Purkinje cell (primary cell): ENCODE results near the gene GZMM. TPM values are rescaled to one million over a fixed set of nuclear protein-coding genes. Genes with fewer than 3 reads are reported as not detected.

Experiments
- polyA plus RNA-seq: library from polyadenylated mRNA; unstranded; fragments of >200 nt; fragmentation: Nextera tagmentation; gene quantifications from 2 replicates; pipeline ENCODE4 v1.2.1, GENCODE V29; 2014

The GZMM gene
- not detected in 2 replicates for polyA plus RNA-seq

DNA sequence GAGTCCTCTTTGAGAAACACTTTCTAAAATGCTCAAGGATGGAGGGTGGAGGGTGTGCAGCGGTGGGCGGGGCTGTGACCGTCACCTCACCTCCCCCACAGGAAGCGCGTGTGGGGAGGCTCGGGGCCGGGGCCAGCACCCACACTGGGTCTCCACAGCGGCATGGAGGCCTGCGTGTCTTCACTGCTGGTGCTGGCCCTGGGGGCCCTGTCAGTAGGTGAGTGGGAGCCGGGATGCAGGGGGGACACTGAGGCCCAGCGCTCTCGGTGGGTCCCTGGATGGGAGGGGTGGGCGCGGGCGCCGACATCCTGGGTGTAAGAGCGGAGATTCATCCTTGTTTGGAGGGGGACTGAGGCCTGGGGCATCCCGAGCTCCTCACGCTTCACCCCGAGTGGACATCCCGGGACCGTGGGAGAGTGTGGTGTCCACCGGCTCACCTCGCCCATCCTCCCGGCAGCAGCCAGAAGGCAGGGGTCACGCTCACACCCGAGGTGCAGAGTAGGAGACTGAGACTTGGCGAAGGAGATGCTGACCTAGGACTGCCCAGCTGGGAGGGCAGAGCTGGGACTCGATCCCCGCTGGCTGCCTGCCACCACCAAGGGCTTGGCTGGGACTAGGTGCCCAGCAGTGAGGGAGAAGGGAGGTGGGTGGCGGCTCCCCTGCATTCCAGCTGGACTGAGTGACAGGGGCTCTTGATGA, at the start of gene GZMM:
Gene GZMM, plus strand, starts transcription at position 144 of the 699 bp plus-strand sequence. Its CDS starts 19 bp downstream, at position 163.

GRCh38 chr19:496112-496665, 47.7 kb upstream of the GZMM start, which contains the start of gene MADCAM1:
MADCAM1 (plus strand) TSS chr19:496486; CDS start chr19:496500, 14 bp downstream.

DNA sequence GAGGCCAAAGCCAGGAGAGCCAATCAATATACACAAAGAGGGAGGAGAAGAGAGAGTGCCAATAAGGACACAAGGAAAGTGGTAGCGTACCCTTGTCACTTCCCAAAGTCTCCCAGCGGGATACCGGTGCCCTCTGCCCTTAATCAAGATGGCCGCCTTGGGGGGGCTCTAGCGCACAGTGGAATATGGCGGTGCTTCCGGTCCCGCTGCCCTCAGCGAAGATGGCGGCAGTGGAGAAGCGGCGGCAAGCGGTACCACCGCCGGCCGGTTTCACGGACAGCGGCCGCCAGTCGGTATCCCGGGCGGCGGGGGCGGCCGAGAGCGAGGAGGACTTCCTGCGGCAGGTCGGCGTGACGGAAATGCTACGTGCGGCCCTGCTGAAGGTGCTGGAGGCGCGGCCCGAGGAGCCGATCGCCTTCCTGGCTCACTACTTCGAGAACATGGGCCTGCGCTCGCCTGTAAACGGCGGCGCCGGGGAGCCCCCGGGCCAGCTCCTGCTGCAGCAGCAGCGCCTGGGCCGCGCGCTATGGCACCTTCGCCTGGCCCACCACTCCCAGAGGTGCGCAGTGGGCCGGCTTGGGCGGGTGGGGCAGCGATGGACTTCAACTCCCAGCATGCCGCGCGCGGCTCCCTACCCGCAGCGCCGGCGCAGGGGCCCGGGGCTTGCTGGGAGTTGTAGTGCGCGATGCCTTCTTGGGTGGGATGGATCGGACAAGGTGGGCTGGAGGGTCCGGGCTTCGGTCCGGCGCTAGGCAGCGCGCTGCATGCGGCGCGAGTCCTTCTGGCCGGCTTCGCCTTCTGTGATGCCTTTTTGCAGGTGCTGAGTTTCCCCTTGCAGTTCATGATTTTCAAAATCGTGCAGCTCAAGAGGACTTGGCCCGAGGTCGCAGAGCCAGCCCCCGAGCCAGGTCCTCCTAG, 36.3 kb upstream of the GZMM start, which contains the start of gene TPGS1:
Gene TPGS1, plus strand, starts transcription at position 212 of the 918 bp plus-strand sequence. Its CDS starts 10 bp downstream, at position 222.

GRCh38 chr19:531753-532560, 11.9 kb upstream of the GZMM start, which contains the start of gene CDC34:
CDC34 (plus strand) TSS chr19:531760; CDS start chr19:531932, 172 bp downstream.

GRCh38 chr19:572140-572742, 28.4 kb downstream of the GZMM start, which contains the start of gene BSG:
BSG (plus strand) TSS chr19:572596; CDS start chr19:572635, 39 bp downstream.

GRCh38 chr19:589693-590395, 46.0 kb downstream of the GZMM start, which contains the start of gene HCN2:
HCN2 (plus strand) TSS chr19:589881; CDS start chr19:589946, 65 bp downstream.

Other genes starting within 250 kb of the GZMM start
- gene MIER2, start 199.3 kb upstream of the GZMM start, polyA plus RNA-seq: 0.18 and 3.4 TPM in 2 replicates
- 0.08 TPM in 1 of 2 replicates, not detected in the other for gene C2CD4C, start 134.9 kb upstream of the GZMM start, polyA plus RNA-seq
- 1.2 TPM in 1 of 2 replicates, not detected in the other for gene SHC2, start 83.0 kb upstream of the GZMM start, polyA plus RNA-seq
- not detected in 2 replicates for gene MADCAM1, start 47.6 kb upstream of the GZMM start, polyA plus RNA-seq
- not detected in 2 replicates for gene TPGS1, start 36.6 kb upstream of the GZMM start, polyA plus RNA-seq
- gene CDC34, start 12.3 kb upstream of the GZMM start, polyA plus RNA-seq: 0.77 and 2.1 TPM in 2 replicates
- 83.4 and 114 TPM in 2 replicates for gene BSG, start 28.5 kb downstream of the GZMM start, polyA plus RNA-seq
- gene HCN2, start 45.8 kb downstream of the GZMM start, polyA plus RNA-seq: 0.38 TPM in 1 of 2 replicates, not detected in the other
- gene POLRMT, start 89.5 kb downstream of the GZMM start, polyA plus RNA-seq: 29.3 and 57.2 TPM in 2 replicates
- gene FGF22, start 95.8 kb downstream of the GZMM start, polyA plus RNA-seq: 0.26 TPM in 1 of 2 replicates, not detected in the other
- 1.0 and 2.2 TPM in 2 replicates for gene RNF126, start 119.2 kb downstream of the GZMM start, polyA plus RNA-seq
- gene FSTL3, start 132.3 kb downstream of the GZMM start, polyA plus RNA-seq: 1.2 TPM in 1 of 2 replicates, not detected in the other
- not detected in 2 replicates for gene PRSS57, start 151.4 kb downstream of the GZMM start, polyA plus RNA-seq
- gene PALM, start 164.9 kb downstream of the GZMM start, polyA plus RNA-seq: 0.28 and 0.99 TPM in 2 replicates
- gene MISP, start 207.1 kb downstream of the GZMM start, polyA plus RNA-seq: not detected in 2 replicates